ENCODE data around the gene MAPK11. TPM values are rescaled to one million over a fixed set of nuclear protein-coding genes. Genes with fewer than 3 reads are reported as not detected.
"Not testable (repeated sequence)": the region's sequence is repeated elsewhere in the genome, so short reads cannot be mapped to it uniquely, and the experiment has no call there.

MAPK11 gene
- total RNA-seq, 1 donor from 2014 or later, result 29.0 TPM

GRCh38 chr22:50281957-50282356 lies 11.8 kb upstream of the MAPK11 start:
- Mint-ChIP-seq H3K4me3 (no peak overlapping the region), H3K4me1 (no peaks in the 10 kb centered on the region), H3K27ac (no peak overlapping the region), H3K36me3 (ENCODE audit: low read depth) (no peaks in the 10 kb centered on the region), H3K9me3 (no peaks in the 10 kb centered on the region), H3K27me3 (no peaks in the 10 kb centered on the region)
- no peak for DNase-seq
- intact Hi-C loops (cut with micrococcal nuclease), result no loop called here

- H3K4me1 Mint-ChIP-seq, result no peaks in the 10 kb centered on the region
- intact Hi-C loops (cut with micrococcal nuclease), result no loop called here
- H3K4me3 Mint-ChIP-seq, result no peak overlapping the region
- no peaks in the 10 kb centered on the region for H3K9me3 Mint-ChIP-seq
- H3K27ac Mint-ChIP-seq, result no peak overlapping the region
- no peak for DNase-seq
- no peaks in the 10 kb centered on the region for H3K36me3 Mint-ChIP-seq (ENCODE audit: low read depth)
- H3K27me3 Mint-ChIP-seq, result no peaks in the 10 kb centered on the region
Measured at GRCh38 chr22:50281384-50281760, 11.2 kb upstream of the MAPK11 start.

DNA sequence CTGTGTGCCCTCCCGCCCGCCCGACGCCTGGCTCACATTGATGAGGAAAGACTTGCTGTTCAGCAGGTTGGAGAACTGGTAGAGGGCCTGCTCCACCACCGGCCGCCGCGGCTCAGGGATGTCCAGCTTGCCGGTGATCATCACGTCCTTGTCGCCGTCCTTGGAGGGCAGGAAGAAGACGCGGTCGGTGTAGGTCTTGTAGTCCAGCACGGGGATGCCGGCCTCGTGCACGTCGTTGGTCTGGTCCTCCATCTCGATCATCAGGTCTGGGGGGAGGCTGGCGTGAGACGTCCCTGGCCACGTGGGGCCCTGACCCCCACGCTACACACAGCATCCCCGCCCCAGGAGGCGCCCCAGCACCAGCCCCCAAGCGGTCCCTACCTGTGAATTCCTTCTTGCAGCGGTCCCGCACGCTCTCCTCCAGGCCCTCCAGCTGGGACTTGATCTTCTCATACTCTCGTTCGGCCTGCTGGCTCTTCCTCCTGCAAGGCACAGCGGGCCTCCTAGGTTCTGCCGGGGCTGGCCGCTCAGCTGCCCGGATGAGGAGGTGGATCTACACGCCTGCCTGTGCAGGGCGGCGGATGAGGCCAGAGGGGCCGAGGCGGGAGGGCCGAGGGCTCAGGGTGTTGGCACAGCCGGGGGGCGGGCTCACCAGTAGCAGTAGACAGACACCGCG lies 10.7 kb upstream of the MAPK11 start:
- no peak overlapping the region for H3K27ac Mint-ChIP-seq

DNA sequence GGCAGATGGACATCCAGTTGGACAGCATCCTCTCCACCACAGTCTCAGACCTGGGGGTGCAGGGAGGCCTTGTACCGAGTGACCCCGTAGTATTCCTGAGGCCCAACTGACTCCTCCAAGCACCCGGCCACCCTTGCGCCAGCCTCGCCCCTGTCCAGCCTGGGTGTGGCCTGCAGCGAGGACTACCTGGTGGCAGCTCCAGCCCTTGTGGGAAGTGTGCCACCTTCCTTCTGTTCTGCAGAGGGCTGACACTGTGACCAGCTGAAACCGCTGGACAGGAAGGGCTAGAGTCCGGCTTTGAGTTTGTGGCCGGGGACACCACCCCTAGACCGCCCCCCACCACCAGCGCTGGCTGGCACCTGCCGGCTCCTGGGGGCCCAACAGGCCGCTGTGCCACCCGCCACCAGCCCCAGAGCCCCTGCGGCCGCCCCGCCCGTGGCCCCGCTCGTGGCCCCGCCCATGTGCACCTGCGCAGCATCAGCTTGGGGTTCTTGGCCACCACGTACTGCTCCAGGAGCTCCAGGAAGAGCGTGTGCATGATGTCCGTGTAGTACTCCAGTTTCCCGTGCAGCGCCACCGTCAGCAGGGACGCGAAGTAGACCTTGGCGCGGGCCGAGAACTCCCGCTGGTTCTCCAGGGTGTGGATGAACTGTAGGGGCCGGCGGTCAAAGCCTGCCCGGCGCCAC lies 10.0 kb upstream of the MAPK11 start:
- Mint-ChIP-seq H3K4me3 (no peak overlapping the region), H3K36me3 (ENCODE audit: low read depth) (no peaks in the 10 kb centered on the region), H3K27ac (no peak overlapping the region), H3K4me1 (no peaks in the 10 kb centered on the region), H3K27me3 (no peaks in the 10 kb centered on the region), H3K9me3 (no peaks in the 10 kb centered on the region)
- no peak for DNase-seq
- intact Hi-C loops (cut with micrococcal nuclease), result no loop called here

More for the DNA sequence above, 10.7 kb upstream of the MAPK11 start:
- intact Hi-C loops (cut with micrococcal nuclease), result no loop called here
- Mint-ChIP-seq H3K27me3 (no peaks in the 10 kb centered on the region), H3K36me3 (ENCODE audit: low read depth) (no peaks in the 10 kb centered on the region), H3K4me3 (no peak overlapping the region), H3K4me1 (no peaks in the 10 kb centered on the region), H3K9me3 (no peaks in the 10 kb centered on the region)
- no peak for DNase-seq

GRCh38 chr22:50278956-50279619 lies 8.9 kb upstream of the MAPK11 start:
- H3K36me3 Mint-ChIP-seq (ENCODE audit: low read depth), result no peaks in the 10 kb centered on the region
- intact Hi-C loops (cut with micrococcal nuclease), result no loop called here
- no peak overlapping the region for H3K27ac Mint-ChIP-seq
- no peaks in the 10 kb centered on the region for H3K27me3 Mint-ChIP-seq
- no peak overlapping the region for H3K4me3 Mint-ChIP-seq
- no peak for DNase-seq
- peaks cover 2% of the 10 kb centered on the region for H3K4me1 Mint-ChIP-seq
- no peaks in the 10 kb centered on the region for H3K9me3 Mint-ChIP-seq

DNA sequence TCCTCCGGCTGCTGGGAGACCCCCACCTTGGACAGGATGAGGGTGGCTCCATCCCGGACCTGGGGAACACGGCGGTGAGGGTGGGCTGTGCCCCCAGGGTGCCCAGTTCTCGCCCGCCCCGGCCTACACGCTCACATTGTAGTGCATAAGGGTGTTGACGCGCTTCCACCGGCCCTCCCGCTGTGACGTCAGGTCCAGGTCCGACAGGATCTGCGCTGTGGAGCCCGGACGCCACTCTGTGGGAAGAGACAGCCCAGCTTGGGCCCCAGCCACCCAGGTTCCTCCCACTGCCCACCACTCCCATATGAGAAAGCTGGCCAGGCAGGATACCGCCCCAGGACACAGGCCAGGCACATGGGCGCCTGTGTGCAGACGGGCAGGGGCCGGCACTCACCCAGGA lies 8.3 kb upstream of the MAPK11 start:
- no peak overlapping the region for H3K27ac Mint-ChIP-seq
- intact Hi-C loops (cut with micrococcal nuclease), result no loop called here
- no peaks in the 10 kb centered on the region for H3K9me3 Mint-ChIP-seq
- no peak for DNase-seq
- no peaks in the 10 kb centered on the region for H3K36me3 Mint-ChIP-seq (ENCODE audit: low read depth)
- no peak overlapping the region for H3K4me3 Mint-ChIP-seq
- peaks cover 6% of the 10 kb centered on the region for H3K4me1 Mint-ChIP-seq
- H3K27me3 Mint-ChIP-seq, result peaks cover 2% of the 10 kb centered on the region

DNA sequence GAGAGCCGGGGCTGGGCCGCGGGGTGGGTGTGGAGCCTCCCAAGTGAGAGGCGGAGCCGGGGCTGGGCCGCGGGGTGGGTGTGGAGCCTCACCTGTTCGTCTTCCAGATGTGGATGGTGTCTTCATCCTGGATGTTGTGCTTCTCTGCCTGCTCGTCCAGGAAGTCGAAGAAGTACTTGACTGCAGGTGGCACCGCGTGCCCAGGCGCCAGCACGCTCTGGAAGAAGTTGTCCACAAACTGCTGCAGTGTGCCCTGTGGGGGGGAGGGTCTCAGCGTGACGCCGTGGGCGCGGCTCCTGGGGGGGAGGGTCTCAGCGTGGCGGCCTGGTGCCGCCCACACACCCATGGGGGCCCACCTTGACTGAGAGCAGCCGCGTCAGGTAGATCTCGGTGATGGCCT lies 7.6 kb upstream of the MAPK11 start:
- no peak for DNase-seq
- H3K27ac Mint-ChIP-seq, result no peak overlapping the region
- H3K36me3 Mint-ChIP-seq (ENCODE audit: low read depth), result no peaks in the 10 kb centered on the region
- no peaks in the 10 kb centered on the region for H3K9me3 Mint-ChIP-seq
- H3K4me3 Mint-ChIP-seq, result no peak overlapping the region
- intact Hi-C loops (cut with micrococcal nuclease), result no loop called here
- peaks cover 4% of the 10 kb centered on the region for H3K27me3 Mint-ChIP-seq
- peaks cover 6% of the 10 kb centered on the region for H3K4me1 Mint-ChIP-seq

DNA sequence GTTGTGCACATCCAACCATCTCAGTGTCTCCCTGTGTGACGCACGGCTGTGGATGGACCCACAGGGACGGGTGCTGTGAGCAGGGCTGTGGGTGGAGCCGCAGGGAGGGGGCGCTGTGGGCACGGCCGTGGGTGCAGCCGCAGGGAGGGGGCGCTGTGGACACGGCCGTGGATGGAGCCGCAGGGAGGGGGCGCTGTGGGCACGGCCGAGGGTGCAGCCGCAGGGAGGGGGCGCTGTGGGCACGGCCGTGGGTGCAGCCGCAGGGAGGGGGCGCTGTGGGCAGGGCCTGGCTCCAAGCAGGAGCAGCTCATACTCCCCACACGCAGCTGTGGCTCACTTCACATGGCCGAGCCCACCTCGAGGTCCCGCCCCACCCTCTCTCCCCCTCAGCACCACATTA lies 6.0 kb upstream of the MAPK11 start:
- peaks cover 6% of the 10 kb centered on the region for H3K27me3 Mint-ChIP-seq
- H3K4me1 Mint-ChIP-seq, result peaks cover 6% of the 10 kb centered on the region
- intact Hi-C loops (cut with micrococcal nuclease), result no loop called here
- no peaks in the 10 kb centered on the region for H3K9me3 Mint-ChIP-seq
- no peaks in the 10 kb centered on the region for H3K36me3 Mint-ChIP-seq (ENCODE audit: low read depth)
- H3K27ac Mint-ChIP-seq, result no peak overlapping the region
- no peak overlapping the region for H3K4me3 Mint-ChIP-seq
- DNase-seq, result peak; percentile 67

GRCh38 chr22:50275181-50276055 lies 5.2 kb upstream of the MAPK11 start:
- intact Hi-C loops (cut with micrococcal nuclease), result no loop called here
- no peaks in the 10 kb centered on the region for H3K36me3 Mint-ChIP-seq (ENCODE audit: low read depth)

GRCh38 chr22:50274771-50275170 lies 4.6 kb upstream of the MAPK11 start:
- Mint-ChIP-seq H3K4me1 (peaks cover 8% of the 10 kb centered on the region), H3K36me3 (ENCODE audit: low read depth) (no peaks in the 10 kb centered on the region), H3K9me3 (no peaks in the 10 kb centered on the region), H3K27ac (no peak overlapping the region), H3K27me3 (peaks cover 6% of the 10 kb centered on the region), H3K4me3 (no peak overlapping the region)
- no peak for DNase-seq
- intact Hi-C loops (cut with micrococcal nuclease), result loop anchor here (5.0 kb wide), 1 partner anchor 33 kb away; the partner anchor contains the start of gene PLXNB2

More at GRCh38 chr22:50275181-50276055, 5.2 kb upstream of the MAPK11 start:
- Mint-ChIP-seq H3K9me3 (no peaks in the 10 kb centered on the region), H3K4me1 (peaks cover 8% of the 10 kb centered on the region), H3K27ac (no peak overlapping the region), H3K4me3 (no peak overlapping the region), H3K27me3 (peaks cover 6% of the 10 kb centered on the region)
- no peak for DNase-seq

DNA sequence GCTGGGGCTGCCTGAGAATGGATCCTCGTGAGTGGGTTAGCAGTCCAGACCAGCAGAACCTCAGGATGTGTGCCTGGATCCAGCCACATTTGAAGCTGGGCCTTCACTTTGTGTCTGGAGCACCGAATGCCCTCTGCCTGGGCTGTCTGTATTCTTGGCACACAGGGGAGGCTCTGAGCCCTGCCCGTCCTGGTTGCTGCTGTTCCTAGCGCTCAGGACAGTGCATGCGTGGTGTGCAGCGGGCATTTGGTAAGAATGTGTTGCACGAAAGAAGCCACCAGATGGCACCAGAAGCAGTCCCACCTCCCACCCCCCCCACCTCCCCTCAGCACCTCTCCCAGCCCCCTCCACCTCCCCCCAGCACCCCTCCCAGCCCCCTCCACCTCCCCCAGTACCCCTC lies 4.1 kb upstream of the MAPK11 start:
- Mint-ChIP-seq H3K4me1 (peaks cover 9% of the 10 kb centered on the region), H3K27ac (no peak overlapping the region), H3K9me3 (no peaks in the 10 kb centered on the region), H3K27me3 (peaks cover 6% of the 10 kb centered on the region), H3K36me3 (ENCODE audit: low read depth) (no peaks in the 10 kb centered on the region), H3K4me3 (no peak overlapping the region)
- intact Hi-C loops (cut with micrococcal nuclease), result loop anchor here (5.0 kb wide), 1 partner anchor 33 kb away; the partner anchor contains the start of gene PLXNB2
- peak; percentile 84 for DNase-seq

- not testable (repeated sequence) for H3K27me3 Mint-ChIP-seq; H3K9me3 Mint-ChIP-seq; H3K27ac Mint-ChIP-seq; H3K4me1 Mint-ChIP-seq; DNase-seq; H3K36me3 Mint-ChIP-seq (ENCODE audit: low read depth)
- intact Hi-C loops (cut with micrococcal nuclease), result loop anchor here (5.0 kb wide), 1 partner anchor 34 kb away; the partner anchor contains the start of gene PLXNB2
- peak overlapping the region; percentile 25 for H3K4me3 Mint-ChIP-seq
Measured at GRCh38 chr22:50273781-50274180, 3.6 kb upstream of the MAPK11 start.

GRCh38 chr22:50273352-50273751 lies 3.2 kb upstream of the MAPK11 start:
- not testable (repeated sequence) for DNase-seq; H3K9me3 Mint-ChIP-seq; H3K36me3 Mint-ChIP-seq (ENCODE audit: low read depth); H3K4me3 Mint-ChIP-seq; H3K27me3 Mint-ChIP-seq; H3K27ac Mint-ChIP-seq
- intact Hi-C loops (cut with micrococcal nuclease), result loop anchor here (5.0 kb wide), 1 partner anchor 34 kb away; the partner anchor contains the start of gene PLXNB2
- peaks cover 11% of the 10 kb centered on the region for H3K4me1 Mint-ChIP-seq

All from activated CD4-positive, alpha-beta T cell treated with anti-CD3 and anti-CD28 coated beads, Interleukin-2, amount 10 ng/mL, durations not matched to agents 24 days and 14 days (primary cell).